ENCODE results near the gene RBM24. TPM values are rescaled to one million over a fixed set of nuclear protein-coding genes. Genes with fewer than 3 reads are reported as not detected.

RBM24 gene
- total and polyA plus RNA-seq, 9 of the 15 experiments (the other 6 are each of a cell fraction or from before 2014, with no cell fraction given) = not detected

- TF ChIP-seq JUN (IDR thresholded peaks at IDR 0.05; ENCODE audit: borderline replicate concordance, low read depth, low read length) (peak; percentile 94), JUN (CRISPR knock-in tag; IDR thresholded peaks at IDR 0.05; ENCODE audit: borderline replicate concordance) (peak; percentile 68; the same call in 1 of the 2 replicates), NFE2 (IDR thresholded peaks at IDR 0.05; ENCODE audit: low read depth) (peak; percentile 96), CBX2 (IDR thresholded peaks at IDR 0.05; ENCODE audit: insufficient read depth, low read length, poor library complexity, severe bottlenecking) (no peak), ZBTB49 (CRISPR knock-in tag; IDR thresholded peaks at IDR 0.05; ENCODE audit: borderline replicate concordance) (no peak), ZNF717 (CRISPR knock-in tag; IDR thresholded peaks at IDR 0.05) (no peak), E2F1 (CRISPR knock-in tag; IDR thresholded peaks at IDR 0.05) (0 out of 2 replicates have a peak, but pooled peaks have one; percentile 22), ZNF316 (IDR thresholded peaks at IDR 0.05) (peak; percentile 76), MAZ (CRISPR knock-in tag; conservative IDR thresholded peaks at IDR 0.05 in 1 of 2, IDR thresholded peaks at IDR 0.05 in 1 of 2) (peak in 1 of 2 experiments; percentile 19; a peak in 1 of 4 replicates), SMAD1 (IDR thresholded peaks at IDR 0.05; ENCODE audit: low read depth, low read length, partially characterized antibody) (no peak), AFF1 (IDR thresholded peaks at IDR 0.05; ENCODE audit: low read depth in 1 of 2, partially characterized antibody in 2 of 2) (peak in 1 of 2 experiments; percentile 43), MAFF (IDR thresholded peaks at IDR 0.05; ENCODE audit: low read length) (peak; percentile 62; the same call in 1 of the 2 replicates), JUNB (CRISPR knock-in tag; conservative IDR thresholded peaks at IDR 0.05) (no peak), RHOXF2B (CRISPR knock-in tag; conservative IDR thresholded peaks at IDR 0.05) (no peak), TFAP4 (CRISPR knock-in tag; IDR thresholded peaks at IDR 0.05; ENCODE audit: borderline replicate concordance) (peak; percentile 27; the same call in 1 of the 2 replicates), MTA3 (IDR thresholded peaks at IDR 0.05; ENCODE audit: borderline replicate concordance) (no peak), NRF1 (conservative IDR thresholded peaks at IDR 0.05 in 1 of 2, IDR thresholded peaks at IDR 0.05 in 1 of 2) (0 out of 4 replicates have a peak, but pooled peaks of 1 of the 2 experiments have one; percentile 15), ZNF583 (CRISPR knock-in tag; IDR thresholded peaks at IDR 0.05) (no peak), DPF2 (IDR thresholded peaks at IDR 0.05) (peak; percentile 56; the same call in 1 of the 2 replicates), MED1 (CRISPR knock-in tag; IDR thresholded peaks at IDR 0.05; ENCODE audit: borderline replicate concordance) (no peak)
These were observed 30.6 kb downstream of the RBM24 start (continued) for GRCh38 chr6:17311595-17312311.
